22Rv1 (cell line): ENCODE data around the gene PMM2.

Source experiments
- CTCF ChIP-seq: fragments of 450-650 bp; IDR thresholded peaks from 2 replicates; pipeline ENCODE4 v1.5.1; 2017; ENCODE audit warnings: mild to moderate bottlenecking
- ZFX ChIP-seq: fragments of 450-650 bp; IDR thresholded peaks from 2 replicates; pipeline ENCODE4 v1.6.1; 2017; ENCODE audit warnings: antibody characterized with exemption, borderline replicate concordance

GRCh38 chr16:8887431-8887765, 89.8 kb downstream of the PMM2 start:
- TF ChIP-seq CTCF = no peak
- TF ChIP-seq ZFX = no peak
